HEK293 (cell line): Measurements from ENCODE around the gene FGF9.

ENCODE experiments used
- CTCF ChIA-PET: fragments of 350-600 bp; formaldehyde crosslinking; extraction: SDS; loops from one replicate; lab custom pipeline; 2021; ENCODE audit warnings: antibody characterized with exemption; lab: Yijun Ruan, JAX
- POLR2A ChIA-PET: fragments of 300-600 bp; formaldehyde crosslinking; extraction: SDS; loops from one replicate; lab custom pipeline; 2020; ENCODE audit warnings: antibody characterized with exemption, inconsistent platforms; lab: Yijun Ruan, JAX
- H3K27ac ChIP-seq: fragments of 200-500 bp; sonication (Bioruptor generic); 2 replicates; pipeline ENCODE4 v1.5.1; 2014; ENCODE audit warnings: low read depth, low read length, control low read depth, inconsistent platforms; ENCODE audit errors: extremely low read depth
- H3K36me3 ChIP-seq, 2 experiments: fragments of 200-500 bp in 1 of 2; sonication (Bioruptor generic) in 1 of 2; 1 replicate in 1 of 2; 2 replicates in 1 of 2; pipeline ENCODE4 v1.5.1; 2014 to 2017; ENCODE audit warnings: inconsistent platforms in 2 of 2, low read length in 2 of 2; ENCODE audit not compliant: control insufficient read depth in 2 of 2, insufficient read depth in 1 of 2
- H3K4me1 ChIP-seq: fragments of 200-500 bp; sonication (Bioruptor generic); 2 replicates; pipeline ENCODE4 v1.5.1; 2014; ENCODE audit warnings: mild to moderate bottlenecking, low read length, inconsistent platforms; ENCODE audit not compliant: control insufficient read depth, insufficient read depth
- H3K4me3 ChIP-seq: 2 replicates; pipeline ENCODE4 v1.5.1; 2011; ENCODE audit warnings: low read depth, mild to moderate bottlenecking, control low read depth, low read length, moderate library complexity
- H3K9me3 ChIP-seq: fragments of 200-500 bp; sonication (Bioruptor generic); 2 replicates; pipeline ENCODE4 v1.5.1; 2014; ENCODE audit warnings: low read depth, low read length, inconsistent platforms; ENCODE audit not compliant: control insufficient read depth, insufficient read depth
- GLIS2 ChIP-seq: fragments of 450-650 bp; formaldehyde crosslinking; IDR thresholded peaks from 2 replicates; pipeline ENCODE4 v1.5.1; 2016; ENCODE audit warnings: missing biosample characterization, missing genetic modification characterization
- OVOL3 ChIP-seq: fragments of 450-650 bp; formaldehyde crosslinking; IDR thresholded peaks from 2 replicates; pipeline ENCODE4 v1.5.1; 2016; ENCODE audit warnings: missing biosample characterization, missing genetic modification characterization
- RBAK ChIP-seq: fragments of 450-650 bp; formaldehyde crosslinking; IDR thresholded peaks from 2 replicates; pipeline ENCODE4 v1.5.1; 2016; ENCODE audit warnings: missing biosample characterization, missing genetic modification characterization
- TCF7L2 ChIP-seq: IDR thresholded peaks from 2 replicates; pipeline ENCODE4 v1.6.1; 2011; ENCODE audit warnings: low read depth, mild to moderate bottlenecking, inconsistent platforms, low read length, moderate library complexity, borderline replicate concordance
- WT1 ChIP-seq: fragments of 450-650 bp; formaldehyde crosslinking; IDR thresholded peaks from 2 replicates; pipeline ENCODE4 v1.5.1; 2016; ENCODE audit warnings: missing biosample characterization, missing genetic modification characterization
- ZBTB21 ChIP-seq: fragments of 450-650 bp; formaldehyde crosslinking; IDR thresholded peaks from 2 replicates; pipeline ENCODE4 v1.5.1; 2017; ENCODE audit warnings: missing biosample characterization, missing genetic modification characterization
- ZNF10 ChIP-seq: fragments of 450-650 bp; formaldehyde crosslinking; IDR thresholded peaks from 2 replicates; pipeline ENCODE4 v1.5.1; 2017; ENCODE audit warnings: missing biosample characterization, missing genetic modification characterization
- ZNF112 ChIP-seq: fragments of 450-650 bp; formaldehyde crosslinking; IDR thresholded peaks from 2 replicates; pipeline ENCODE4 v1.5.0; 2017; ENCODE audit warnings: missing biosample characterization, missing genetic modification characterization
- ZNF2 ChIP-seq: fragments of 450-650 bp; formaldehyde crosslinking; IDR thresholded peaks from 2 replicates; pipeline ENCODE4 v1.5.1; 2016; ENCODE audit warnings: missing biosample characterization, missing genetic modification characterization
- ZNF202 ChIP-seq: fragments of 450-650 bp; formaldehyde crosslinking; IDR thresholded peaks from 2 replicates; pipeline ENCODE4 v1.5.1; 2016; ENCODE audit warnings: missing biosample characterization, missing genetic modification characterization, borderline replicate concordance
- ZNF239 ChIP-seq: fragments of 450-650 bp; formaldehyde crosslinking; IDR thresholded peaks from 2 replicates; pipeline ENCODE4 v1.5.1; 2016; ENCODE audit warnings: missing biosample characterization, missing genetic modification characterization
- ZNF366 ChIP-seq: fragments of 450-650 bp; formaldehyde crosslinking; conservative IDR thresholded peaks from 2 replicates; pipeline ENCODE4 v1.5.1; 2016; ENCODE audit warnings: missing biosample characterization, missing genetic modification characterization
- ZNF610 ChIP-seq: fragments of 450-650 bp; formaldehyde crosslinking; IDR thresholded peaks from 2 replicates; pipeline ENCODE4 v1.5.1; 2016; ENCODE audit warnings: missing biosample characterization, missing genetic modification characterization, borderline replicate concordance
- ZNF76 ChIP-seq: fragments of 450-650 bp; formaldehyde crosslinking; IDR thresholded peaks from 2 replicates; pipeline ENCODE4; 2016; ENCODE audit warnings: low read depth, missing biosample characterization, missing genetic modification characterization, borderline replicate concordance
- ZNF776 ChIP-seq: fragments of 450-650 bp; formaldehyde crosslinking; IDR thresholded peaks from 2 replicates; pipeline ENCODE4 v1.5.0; 2017; ENCODE audit warnings: missing biosample characterization, missing genetic modification characterization, borderline replicate concordance
- ZNF777 ChIP-seq: fragments of 450-650 bp; formaldehyde crosslinking; IDR thresholded peaks from 2 replicates; pipeline ENCODE4 v1.5.1; 2017; ENCODE audit warnings: missing biosample characterization, missing genetic modification characterization, borderline replicate concordance
- TF ChIP-seq, protein P1 (sequence below): fragments of 450-650 bp; formaldehyde crosslinking; IDR thresholded peaks from 2 replicates; pipeline ENCODE4 v1.5.1; 2016; ENCODE audit warnings: missing biosample characterization, missing genetic modification characterization
- TF ChIP-seq, protein P2 (sequence below): fragments of 450-650 bp; formaldehyde crosslinking; IDR thresholded peaks from 2 replicates; pipeline ENCODE4 v1.5.1; 2016; ENCODE audit warnings: missing biosample characterization, missing genetic modification characterization
- TF ChIP-seq, protein P3 (sequence below): fragments of 450-650 bp; formaldehyde crosslinking; IDR thresholded peaks from 2 replicates; pipeline ENCODE4 v1.5.1; 2016; ENCODE audit warnings: missing biosample characterization, missing genetic modification characterization
- TF ChIP-seq, protein P4 (sequence below): fragments of 450-650 bp; formaldehyde crosslinking; conservative IDR thresholded peaks from 2 replicates; pipeline ENCODE4 v1.5.1; 2016; ENCODE audit warnings: low read depth, missing biosample characterization, missing genetic modification characterization

Gene FGF9

DNA sequence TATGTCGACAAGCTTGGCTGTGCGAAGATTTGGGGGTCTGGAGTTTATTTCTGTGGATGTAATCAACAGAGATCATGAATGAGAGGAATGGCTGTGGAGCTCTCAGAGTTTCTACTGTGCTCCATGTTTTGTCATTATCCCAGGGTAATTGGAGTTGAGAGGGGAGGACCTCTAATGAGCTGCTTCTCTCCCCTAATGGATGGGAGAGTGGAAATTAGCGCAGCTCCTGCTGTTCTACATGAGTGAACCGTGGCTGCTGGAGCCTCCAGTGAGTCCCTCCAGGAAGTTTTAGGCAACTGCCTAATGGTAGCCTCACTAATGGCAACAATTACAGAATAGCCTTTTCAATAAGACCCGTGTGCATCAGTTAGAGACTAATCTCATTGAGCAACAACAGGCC is 31.3 kb upstream of the FGF9 start:
- Histone ChIP-seq H3K9me3 (no peaks in the 10 kb centered on the region), H3K4me1 (0 out of 2 replicates have a peak, but pooled peaks cover 2% of the 10 kb centered on the region), H3K27ac (no peak overlapping the region), H3K36me3 (no peaks in the 10 kb centered on the region), H3K4me3 (no peak overlapping the region)
- peak; percentile 53; the same call in 1 of the 2 replicates for TF ChIP-seq WT1
- TF ChIP-seq, protein P1, sequence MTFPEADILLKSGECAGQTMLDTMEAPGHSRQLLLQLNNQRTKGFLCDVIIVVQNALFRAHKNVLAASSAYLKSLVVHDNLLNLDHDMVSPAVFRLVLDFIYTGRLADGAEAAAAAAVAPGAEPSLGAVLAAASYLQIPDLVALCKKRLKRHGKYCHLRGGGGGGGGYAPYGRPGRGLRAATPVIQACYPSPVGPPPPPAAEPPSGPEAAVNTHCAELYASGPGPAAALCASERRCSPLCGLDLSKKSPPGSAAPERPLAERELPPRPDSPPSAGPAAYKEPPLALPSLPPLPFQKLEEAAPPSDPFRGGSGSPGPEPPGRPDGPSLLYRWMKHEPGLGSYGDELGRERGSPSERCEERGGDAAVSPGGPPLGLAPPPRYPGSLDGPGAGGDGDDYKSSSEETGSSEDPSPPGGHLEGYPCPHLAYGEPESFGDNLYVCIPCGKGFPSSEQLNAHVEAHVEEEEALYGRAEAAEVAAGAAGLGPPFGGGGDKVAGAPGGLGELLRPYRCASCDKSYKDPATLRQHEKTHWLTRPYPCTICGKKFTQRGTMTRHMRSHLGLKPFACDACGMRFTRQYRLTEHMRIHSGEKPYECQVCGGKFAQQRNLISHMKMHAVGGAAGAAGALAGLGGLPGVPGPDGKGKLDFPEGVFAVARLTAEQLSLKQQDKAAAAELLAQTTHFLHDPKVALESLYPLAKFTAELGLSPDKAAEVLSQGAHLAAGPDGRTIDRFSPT (tag by site-specific recombination), result no peak
- TF ChIP-seq ZNF776 (tag by site-specific recombination), result no peak
- POLR2A ChIA-PET, result no interaction called here
- CTCF ChIA-PET, result interaction anchor here (0.6 to 2.2 kb wide), 6 partner anchors 24 to 1119 kb away, joined by 3 to 9 read pairs (median 4); no protein-coding TSS in a partner anchor

DNA sequence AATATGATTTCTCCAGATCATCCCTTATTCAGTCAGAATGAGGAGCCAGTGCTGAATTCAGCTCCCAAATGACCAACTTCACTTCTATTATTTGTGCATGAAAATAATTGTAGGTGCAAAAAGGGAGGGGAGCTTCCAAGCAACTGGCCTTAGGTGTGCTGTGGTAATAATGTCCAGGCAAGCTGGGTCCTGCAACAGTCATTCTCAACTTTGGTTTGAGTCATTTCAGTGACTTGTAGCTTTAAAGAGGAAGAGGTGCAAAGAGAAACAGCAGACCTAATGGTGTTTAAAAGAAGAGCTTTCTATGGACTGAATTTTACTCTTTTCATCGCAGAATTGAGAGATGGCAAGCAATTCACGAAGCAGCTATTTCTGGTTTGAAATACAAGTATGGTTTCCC is 29.2 kb upstream of the FGF9 start:
- ChIA-PET POLR2A (no interaction called here), CTCF (interaction anchor here (0.8 kb wide), 1 partner anchor 26 kb away, joined by 3 read pairs; no protein-coding TSS in a partner anchor)
- Histone ChIP-seq H3K36me3 (no peaks in the 10 kb centered on the region), H3K4me1 (0 out of 2 replicates have a peak, but pooled peaks cover 2% of the 10 kb centered on the region), H3K4me3 (no peak overlapping the region), H3K9me3 (no peaks in the 10 kb centered on the region), H3K27ac (no peak overlapping the region)
- TF ChIP-seq ZNF777 (tag by site-specific recombination), result no peak
- TF ChIP-seq, protein P2, sequence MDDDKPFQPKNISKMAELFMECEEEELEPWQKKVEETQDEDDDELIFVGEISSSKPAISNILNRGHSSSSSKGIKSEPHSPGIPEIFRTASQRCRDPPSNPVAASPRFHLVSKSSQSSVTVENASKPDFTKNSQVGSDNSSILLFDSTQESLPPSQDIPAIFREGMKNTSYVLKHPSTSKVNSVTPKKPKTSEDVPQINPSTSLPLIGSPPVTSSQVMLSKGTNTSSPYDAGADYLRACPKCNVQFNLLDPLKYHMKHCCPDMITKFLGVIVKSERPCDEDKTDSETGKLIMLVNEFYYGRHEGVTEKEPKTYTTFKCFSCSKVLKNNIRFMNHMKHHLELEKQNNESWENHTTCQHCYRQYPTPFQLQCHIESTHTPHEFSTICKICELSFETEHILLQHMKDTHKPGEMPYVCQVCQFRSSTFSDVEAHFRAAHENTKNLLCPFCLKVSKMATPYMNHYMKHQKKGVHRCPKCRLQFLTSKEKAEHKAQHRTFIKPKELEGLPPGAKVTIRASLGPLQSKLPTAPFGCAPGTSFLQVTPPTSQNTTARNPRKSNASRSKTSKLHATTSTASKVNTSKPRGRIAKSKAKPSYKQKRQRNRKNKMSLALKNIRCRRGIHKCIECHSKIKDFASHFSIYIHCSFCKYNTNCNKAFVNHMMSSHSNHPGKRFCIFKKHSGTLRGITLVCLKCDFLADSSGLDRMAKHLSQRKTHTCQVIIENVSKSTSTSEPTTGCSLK, result no peak
- no peak for TF ChIP-seq ZNF610
- no peak for TF ChIP-seq ZNF2
- no peak for TF ChIP-seq TCF7L2
- TF ChIP-seq ZNF10 (tag by site-specific recombination), result no peak
- TF ChIP-seq RBAK (tag by site-specific recombination), result no peak
- TF ChIP-seq ZNF76, result no peak
- no peak for TF ChIP-seq ZNF239
- no peak for TF ChIP-seq ZNF112 (tag by site-specific recombination)
- TF ChIP-seq GLIS2, result no peak
- no peak for TF ChIP-seq ZNF202 (tag by site-specific recombination)

DNA sequence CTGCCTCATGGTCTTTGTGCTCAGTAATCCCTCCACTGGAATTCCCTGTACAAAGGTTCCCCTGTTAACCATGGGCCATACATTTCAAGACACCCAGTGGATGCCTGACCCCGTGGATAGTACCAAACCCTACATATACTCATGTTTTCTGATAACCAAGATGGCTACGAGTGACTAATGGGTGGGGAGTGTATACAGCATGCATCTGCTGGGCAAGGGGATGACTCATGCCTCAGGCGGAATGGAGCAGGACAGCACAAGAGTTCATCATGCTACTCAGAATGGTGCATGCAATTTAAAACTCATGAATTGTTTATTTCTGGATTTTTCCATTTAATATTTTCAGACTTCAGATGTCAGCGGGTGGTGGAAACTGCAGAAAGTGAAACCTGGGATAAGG is 13.3 kb upstream of the FGF9 start:
- CTCF ChIA-PET, result interaction anchor here (0.7 kb wide), 1 partner anchor 623 kb away, joined by 4 read pairs; no protein-coding TSS in a partner anchor
- Histone ChIP-seq H3K4me1 (peaks cover 3% of the 10 kb centered on the region; the same call in 1 of the 2 replicates), H3K36me3 (no peaks in the 10 kb centered on the region), H3K9me3 (no peaks in the 10 kb centered on the region), H3K4me3 (no peak overlapping the region), H3K27ac (no peak overlapping the region)
- POLR2A ChIA-PET, result interaction anchor here (1.4 kb wide), 1 partner anchor 54 kb away, joined by 3 read pairs; the partner anchor contains the start of gene MICU2
- TF ChIP-seq ZNF202 (tag by site-specific recombination) (no peak), OVOL3 (tag by site-specific recombination) (no peak), ZNF366 (no peak), ZBTB21 (tag by site-specific recombination) (no peak), ZNF610 (no peak)
- TF ChIP-seq, protein P3, sequence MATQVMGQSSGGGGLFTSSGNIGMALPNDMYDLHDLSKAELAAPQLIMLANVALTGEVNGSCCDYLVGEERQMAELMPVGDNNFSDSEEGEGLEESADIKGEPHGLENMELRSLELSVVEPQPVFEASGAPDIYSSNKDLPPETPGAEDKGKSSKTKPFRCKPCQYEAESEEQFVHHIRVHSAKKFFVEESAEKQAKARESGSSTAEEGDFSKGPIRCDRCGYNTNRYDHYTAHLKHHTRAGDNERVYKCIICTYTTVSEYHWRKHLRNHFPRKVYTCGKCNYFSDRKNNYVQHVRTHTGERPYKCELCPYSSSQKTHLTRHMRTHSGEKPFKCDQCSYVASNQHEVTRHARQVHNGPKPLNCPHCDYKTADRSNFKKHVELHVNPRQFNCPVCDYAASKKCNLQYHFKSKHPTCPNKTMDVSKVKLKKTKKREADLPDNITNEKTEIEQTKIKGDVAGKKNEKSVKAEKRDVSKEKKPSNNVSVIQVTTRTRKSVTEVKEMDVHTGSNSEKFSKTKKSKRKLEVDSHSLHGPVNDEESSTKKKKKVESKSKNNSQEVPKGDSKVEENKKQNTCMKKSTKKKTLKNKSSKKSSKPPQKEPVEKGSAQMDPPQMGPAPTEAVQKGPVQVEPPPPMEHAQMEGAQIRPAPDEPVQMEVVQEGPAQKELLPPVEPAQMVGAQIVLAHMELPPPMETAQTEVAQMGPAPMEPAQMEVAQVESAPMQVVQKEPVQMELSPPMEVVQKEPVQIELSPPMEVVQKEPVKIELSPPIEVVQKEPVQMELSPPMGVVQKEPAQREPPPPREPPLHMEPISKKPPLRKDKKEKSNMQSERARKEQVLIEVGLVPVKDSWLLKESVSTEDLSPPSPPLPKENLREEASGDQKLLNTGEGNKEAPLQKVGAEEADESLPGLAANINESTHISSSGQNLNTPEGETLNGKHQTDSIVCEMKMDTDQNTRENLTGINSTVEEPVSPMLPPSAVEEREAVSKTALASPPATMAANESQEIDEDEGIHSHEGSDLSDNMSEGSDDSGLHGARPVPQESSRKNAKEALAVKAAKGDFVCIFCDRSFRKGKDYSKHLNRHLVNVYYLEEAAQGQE (tag by site-specific recombination), result no peak
- TF ChIP-seq, protein P4, sequence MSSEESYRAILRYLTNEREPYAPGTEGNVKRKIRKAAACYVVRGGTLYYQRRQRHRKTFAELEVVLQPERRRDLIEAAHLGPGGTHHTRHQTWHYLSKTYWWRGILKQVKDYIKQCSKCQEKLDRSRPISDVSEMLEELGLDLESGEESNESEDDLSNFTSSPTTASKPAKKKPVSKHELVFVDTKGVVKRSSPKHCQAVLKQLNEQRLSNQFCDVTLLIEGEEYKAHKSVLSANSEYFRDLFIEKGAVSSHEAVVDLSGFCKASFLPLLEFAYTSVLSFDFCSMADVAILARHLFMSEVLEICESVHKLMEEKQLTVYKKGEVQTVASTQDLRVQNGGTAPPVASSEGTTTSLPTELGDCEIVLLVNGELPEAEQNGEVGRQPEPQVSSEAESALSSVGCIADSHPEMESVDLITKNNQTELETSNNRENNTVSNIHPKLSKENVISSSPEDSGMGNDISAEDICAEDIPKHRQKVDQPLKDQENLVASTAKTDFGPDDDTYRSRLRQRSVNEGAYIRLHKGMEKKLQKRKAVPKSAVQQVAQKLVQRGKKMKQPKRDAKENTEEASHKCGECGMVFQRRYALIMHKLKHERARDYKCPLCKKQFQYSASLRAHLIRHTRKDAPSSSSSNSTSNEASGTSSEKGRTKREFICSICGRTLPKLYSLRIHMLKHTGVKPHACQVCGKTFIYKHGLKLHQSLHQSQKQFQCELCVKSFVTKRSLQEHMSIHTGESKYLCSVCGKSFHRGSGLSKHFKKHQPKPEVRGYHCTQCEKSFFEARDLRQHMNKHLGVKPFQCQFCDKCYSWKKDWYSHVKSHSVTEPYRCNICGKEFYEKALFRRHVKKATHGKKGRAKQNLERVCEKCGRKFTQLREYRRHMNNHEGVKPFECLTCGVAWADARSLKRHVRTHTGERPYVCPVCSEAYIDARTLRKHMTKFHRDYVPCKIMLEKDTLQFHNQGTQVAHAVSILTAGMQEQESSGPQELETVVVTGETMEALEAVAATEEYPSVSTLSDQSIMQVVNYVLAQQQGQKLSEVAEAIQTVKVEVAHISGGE (tag by site-specific recombination), result no peak
